H9 (cell line): ENCODE results near the gene C1GALT1C1. TPM values are rescaled to one million over a fixed set of nuclear protein-coding genes. Genes with fewer than 3 reads are reported as not detected.

ENCODE experiments used
- DNase-seq: peaks from one replicate; pipeline ENCODE4 v3.0.0-alpha.2; 2017
- H2AFZ ChIP-seq: one replicate; pipeline ENCODE4 v1.6.1; 2013; ENCODE audit warnings: mild to moderate bottlenecking, low read length, control low read depth, moderate library complexity
- H2AK5ac ChIP-seq: 2 replicates; pipeline ENCODE4 v1.6.1; 2013; ENCODE audit warnings: low read length, control low read depth, mixed read lengths; ENCODE audit not compliant: insufficient read length
- H2BK120ac ChIP-seq: one replicate; pipeline ENCODE4 v1.6.1; 2013; ENCODE audit warnings: low read depth, mild to moderate bottlenecking, low read length, control low read depth, inconsistent platforms; ENCODE audit not compliant: poor library complexity, severe bottlenecking
- H2BK12ac ChIP-seq: 2 replicates; pipeline ENCODE4 v1.6.1; 2013; ENCODE audit warnings: low read length, control low read depth, mixed read lengths, low read depth; ENCODE audit not compliant: insufficient read length
- H2BK15ac ChIP-seq: 2 replicates; pipeline ENCODE4 v1.6.1; 2013; ENCODE audit warnings: low read depth, low read length, control low read depth
- H2BK20ac ChIP-seq: one replicate; pipeline ENCODE4 v1.6.1; 2013; ENCODE audit warnings: low read depth, mild to moderate bottlenecking, low read length, control low read depth, inconsistent platforms; ENCODE audit not compliant: poor library complexity, severe bottlenecking
- H2BK5ac ChIP-seq: 2 replicates; pipeline ENCODE4 v1.6.1; 2013; ENCODE audit warnings: low read length, control low read depth, mixed read lengths; ENCODE audit not compliant: insufficient read length
- H3K14ac ChIP-seq: 2 replicates; pipeline ENCODE4 v1.6.1; 2013; ENCODE audit warnings: low read length, control low read depth; ENCODE audit not compliant: insufficient read depth
- H3K18ac ChIP-seq: 2 replicates; pipeline ENCODE4 v1.6.1; 2013; ENCODE audit warnings: low read depth, mild to moderate bottlenecking, mixed read lengths, low read length, control low read depth; ENCODE audit not compliant: insufficient read length
- H3K23ac ChIP-seq: 2 replicates; pipeline ENCODE4 v1.6.1; 2013; ENCODE audit warnings: low read length, control low read depth, mixed read lengths, low read depth; ENCODE audit not compliant: insufficient read length
- H3K23me2 ChIP-seq: 2 replicates; pipeline ENCODE4 v1.6.1; 2013; ENCODE audit warnings: low read depth, mild to moderate bottlenecking, mixed read lengths, low read length, control low read depth; ENCODE audit not compliant: insufficient read length, poor library complexity, severe bottlenecking
- H3K27ac ChIP-seq: 2 replicates; pipeline ENCODE4 v1.5.1; 2013; ENCODE audit warnings: low read length, control low read depth, mixed read lengths, low read depth; ENCODE audit not compliant: insufficient read length
- H3K27me3 ChIP-seq: 2 replicates; pipeline ENCODE4 v1.6.1; 2013; ENCODE audit warnings: low read length, control low read depth, inconsistent platforms; ENCODE audit not compliant: insufficient read depth
- H3K4ac ChIP-seq: 2 replicates; pipeline ENCODE4 v1.6.1; 2013; ENCODE audit warnings: low read depth, mild to moderate bottlenecking, control low read depth, inconsistent platforms, low read length, moderate library complexity
- H3K4me1 ChIP-seq: 2 replicates; pipeline ENCODE4 v1.6.1; 2013; ENCODE audit warnings: low read length, control low read depth, inconsistent platforms; ENCODE audit not compliant: insufficient read depth
- H3K4me2 ChIP-seq: 2 replicates; pipeline ENCODE4 v1.6.1; 2013; ENCODE audit warnings: low read length, control low read depth, mixed read lengths; ENCODE audit not compliant: insufficient read length, insufficient read depth
- H3K56ac ChIP-seq: 2 replicates; pipeline ENCODE4 v1.6.1; 2013; ENCODE audit warnings: low read depth, mild to moderate bottlenecking, mixed read lengths, low read length, control low read depth; ENCODE audit not compliant: insufficient read length
- H3K79me1 ChIP-seq: 2 replicates; pipeline ENCODE4 v1.6.1; 2013; ENCODE audit warnings: low read depth, mild to moderate bottlenecking, moderate library complexity, low read length, control low read depth, inconsistent platforms; ENCODE audit not compliant: insufficient read depth, poor library complexity, severe bottlenecking
- H3K79me2 ChIP-seq: 2 replicates; pipeline ENCODE4 v1.6.1; 2013; ENCODE audit warnings: low read length, control low read depth, inconsistent platforms; ENCODE audit not compliant: insufficient read depth
- H3K9ac ChIP-seq: 2 replicates; pipeline ENCODE4 v1.6.1; 2013; ENCODE audit warnings: low read length, control low read depth, mixed read lengths; ENCODE audit not compliant: insufficient read length; ENCODE audit errors: extremely low read depth
- H3K9me3 ChIP-seq: one replicate; pipeline ENCODE4 v1.6.1; 2013; ENCODE audit warnings: low read depth, low read length, inconsistent platforms; ENCODE audit not compliant: control insufficient read depth
- H3T11ph ChIP-seq: one replicate; pipeline ENCODE4 v1.6.1; 2013; ENCODE audit warnings: mild to moderate bottlenecking, low read length, control low read depth, inconsistent platforms
- H4K20me1 ChIP-seq: one replicate; pipeline ENCODE4 v1.6.1; 2013; ENCODE audit not compliant: control insufficient read depth, insufficient read length, insufficient read depth
- H4K5ac ChIP-seq: 2 replicates; pipeline ENCODE4 v1.6.1; 2013; ENCODE audit warnings: low read depth, mild to moderate bottlenecking, mixed read lengths, low read length, control low read depth; ENCODE audit not compliant: insufficient read length
- H4K8ac ChIP-seq: replicated peaks from 2 replicates; pipeline ENCODE4 v1.6.1; 2013; ENCODE audit warnings: low read length, control low read depth, mixed read lengths, low read depth; ENCODE audit not compliant: insufficient read length
- H4K91ac ChIP-seq: 2 replicates; pipeline ENCODE4 v1.6.1; 2013; ENCODE audit warnings: low read depth, mild to moderate bottlenecking, moderate library complexity, mixed read lengths, low read length, control low read depth; ENCODE audit not compliant: insufficient read length
- H3K27ac Mint-ChIP-seq, 3 experiments: 2 replicates in 2 of 3; 3 replicates in 1 of 3; pipeline ENCODE4 v1.8.0; 2020 to 2021; ENCODE audit warnings: mixed read lengths in 3 of 3, mild to moderate bottlenecking in 1 of 3, moderate library complexity in 1 of 3
- H3K27me3 Mint-ChIP-seq: 2 replicates; pipeline ENCODE4 v1.8.0; 2021; ENCODE audit warnings: low read depth, mild to moderate bottlenecking, moderate library complexity, mixed read lengths
- H3K36me3 Mint-ChIP-seq, 3 experiments: 2 replicates in 2 of 3; 3 replicates in 1 of 3; pipeline ENCODE4 v1.8.0; 2020 to 2021; ENCODE audit warnings: low read depth in 3 of 3, mixed read lengths in 3 of 3; ENCODE audit not compliant: insufficient read depth in 1 of 3
- H3K4me1 Mint-ChIP-seq, 2 experiments: 2 replicates each; pipeline ENCODE4 v1.8.0; 2020; ENCODE audit warnings: mixed read lengths in 2 of 2
- H3K4me3 Mint-ChIP-seq, 2 experiments: 2 replicates in 1 of 2; 3 replicates in 1 of 2; pipeline ENCODE4 v1.8.0; 2020 to 2021; ENCODE audit warnings: mild to moderate bottlenecking in 2 of 2, mixed read lengths in 2 of 2, moderate library complexity in 1 of 2
- H3K9me3 Mint-ChIP-seq, 2 experiments: 2 replicates in 1 of 2; 3 replicates in 1 of 2; pipeline ENCODE4 v1.8.0; 2020; ENCODE audit warnings: mild to moderate bottlenecking in 2 of 2, mixed read lengths in 2 of 2, moderate library complexity in 1 of 2
- CTCF ChIP-seq: fragments of 200-600 bp; sonication (generic); conservative IDR thresholded peaks from 3 replicates; pipeline ENCODE4 v1.8.0; 2021; ENCODE audit warnings: antibody characterized with exemption, mild to moderate bottlenecking
- WGBS: extraction: QIAGEN DNeasy Blood & Tissue Kit; methylation state at CpG from one replicate; pipeline ENCODE4 v1.1.7; 2013; ENCODE audit warnings: missing lambda C conversion rate, low lambda C conversion rate, mixed read lengths; ENCODE audit not compliant: insufficient read length; ENCODE audit errors: extremely low coverage; 5-methylcytosine and 5-hydroxymethylcytosine counted together
- total RNA-seq: library from RNA; stranded (reverse); gene quantifications from 2 replicates; pipeline ENCODE4 v1.2.1, GENCODE V29; 2021

Gene C1GALT1C1
- total RNA-seq, 1 experiment from 2014 or later: 16.0 TPM

DNA sequence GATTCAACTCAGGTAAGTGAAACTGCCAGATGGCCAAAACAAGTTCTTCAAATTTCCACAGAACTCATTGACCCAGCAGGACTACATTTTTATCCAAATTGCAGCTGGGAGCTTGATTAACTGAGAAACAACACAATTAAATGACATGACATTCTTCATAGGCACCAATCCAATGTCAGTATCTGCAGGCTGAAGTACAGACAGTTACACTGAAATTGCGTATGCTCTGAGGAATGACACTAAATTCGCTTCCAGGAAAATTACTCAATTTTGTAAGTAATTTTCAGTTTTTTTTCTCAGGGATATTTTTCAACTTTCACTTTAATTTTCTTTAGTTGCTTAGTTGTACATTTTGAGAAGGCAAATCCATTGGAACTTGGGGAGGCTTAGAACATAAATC is 4.5 kb downstream of the C1GALT1C1 start:
- Histone ChIP-seq H3K23ac (no peak overlapping the region), H2AFZ (no peak overlapping the region), H3T11ph (no peak overlapping the region), H3K9ac (no peak overlapping the region), H2BK120ac (no peak overlapping the region), H3K4me1 (no peaks in the 10 kb centered on the region), H4K8ac (no peak overlapping the region), H3K27me3 (no peaks in the 10 kb centered on the region), H4K91ac (no peak overlapping the region), H3K4me2 (no peak overlapping the region), H3K27ac (no peak overlapping the region), H2BK15ac (no peak overlapping the region), H3K18ac (no peak overlapping the region), H3K9me3 (peaks cover 4% of the 10 kb centered on the region), H2BK20ac (no peak overlapping the region), H2AK5ac (no peak overlapping the region), H3K79me2 (no peaks in the 10 kb centered on the region), H2BK12ac (no peak overlapping the region), H3K14ac (no peak overlapping the region), H3K4ac (no peak overlapping the region), H2BK5ac (no peak overlapping the region), H4K20me1 (no peaks in the 10 kb centered on the region), H3K56ac (no peak overlapping the region), H3K23me2 (no peaks in the 10 kb centered on the region), H4K5ac (no peak overlapping the region), H3K79me1 (no peaks in the 10 kb centered on the region)
- peaks cover 5 to 13% (median 5%) of the 10 kb centered on the region in 3 experiments; a peak in 5 of 7 replicates for H3K36me3 Mint-ChIP-seq
- no peak for TF ChIP-seq CTCF
- H3K4me3 Mint-ChIP-seq: no peak overlapping the region
- no peak overlapping the region for H3K27ac Mint-ChIP-seq
- WGBS: no CpG with 5 or more reads among the region's 2 CpGs
- no peaks in the 10 kb centered on the region for H3K27me3 Mint-ChIP-seq
- H3K9me3 Mint-ChIP-seq: peaks cover 53 to 61% of the 10 kb centered on the region in 2 experiments
- no peaks in the 10 kb centered on the region for H3K4me1 Mint-ChIP-seq
- no peak for DNase-seq
